Panc1 (cell line): ENCODE data around the gene GAS2. TPM values are rescaled to one million over a fixed set of nuclear protein-coding genes. Genes with fewer than 3 reads are reported as not detected.
"Not testable (repeated sequence)": the region's sequence is repeated elsewhere in the genome, so short reads cannot be mapped to it uniquely, and the experiment has no call there.

Source experiments
- ATAC-seq: fragments of 200-7000 bp; cut with Tn5 transposase; 2 replicates; pipeline ENCODE4 v1.9.1; 2020; ENCODE audit warnings: mild to moderate bottlenecking, moderate library complexity
- BruUV-seq: library from RNA; stranded (reverse); fragments of 400-500 nt; replicated peaks from 2 replicates; lab custom pipeline; 2021; lab: Mats Ljungman, UMichigan
- CTCF ChIA-PET: fragments of 300-600 bp; sonication (Branson Sonifier 250); formaldehyde crosslinking; loops from one replicate; lab custom pipeline; 2022; ENCODE audit warnings: antibody characterized with exemption; lab: Charles Lee
- POLR2A ChIA-PET: fragments of 300-600 bp; sonication (Branson Sonifier 250); formaldehyde crosslinking; loops from one replicate; lab custom pipeline; 2022; ENCODE audit warnings: antibody characterized with exemption; lab: Charles Lee
- DNase-seq: peaks from one replicate; pipeline ENCODE4 v3.0.0-alpha.2; 2010; ENCODE audit warnings: low read depth, low spot score
- H3K27ac ChIP-seq: 2 replicates; pipeline ENCODE4 v1.5.1; 2011; ENCODE audit warnings: mild to moderate bottlenecking, low read length, inconsistent platforms
- H3K27me3 ChIP-seq: fragments of 200-500 bp; sonication (Bioruptor generic); 2 replicates; pipeline ENCODE4 v1.6.0; 2014; ENCODE audit warnings: low read length, inconsistent platforms; ENCODE audit not compliant: control insufficient read depth, insufficient read depth
- H3K36me3 ChIP-seq: fragments of 200-500 bp; sonication (Bioruptor generic); 2 replicates; pipeline ENCODE4 v1.5.1; 2014; ENCODE audit warnings: inconsistent platforms, mild to moderate bottlenecking, low read length, moderate library complexity; ENCODE audit not compliant: control insufficient read depth, insufficient read depth
- H3K4me1 ChIP-seq: 2 replicates; pipeline ENCODE4 v1.5.1; 2011; ENCODE audit warnings: inconsistent platforms, mild to moderate bottlenecking, low read length, moderate library complexity; ENCODE audit not compliant: control insufficient read depth, insufficient read depth
- H3K4me3 ChIP-seq, 2 experiments: 2 replicates each; pipeline ENCODE4 v1.5.1; 2011 to 2012; ENCODE audit warnings: low read depth in 2 of 2, low read length in 2 of 2, mild to moderate bottlenecking in 2 of 2, inconsistent platforms in 1 of 2, moderate library complexity in 1 of 2
- H3K9me3 ChIP-seq: fragments of 200-500 bp; sonication (Bioruptor generic); 2 replicates; pipeline ENCODE4 v1.5.1; 2014; ENCODE audit warnings: low read depth, mild to moderate bottlenecking, inconsistent platforms, low read length, moderate library complexity; ENCODE audit not compliant: control insufficient read depth, insufficient read depth
- CTCF ChIP-seq: fragments of 450-650 bp; IDR thresholded peaks from 2 replicates; pipeline ENCODE4 v1.5.1; 2017; ENCODE audit warnings: mild to moderate bottlenecking
- POLR2AphosphoS5 ChIP-seq: IDR thresholded peaks from 2 replicates; pipeline ENCODE4 v1.6.1; 2012; ENCODE audit warnings: mild to moderate bottlenecking, low read depth, low read length, moderate library complexity
- REST ChIP-seq, 2 experiments: IDR thresholded peaks; 2 replicates each; pipeline ENCODE4 v1.6.1; 2011 to 2012; ENCODE audit warnings: low read depth in 2 of 2, control low read depth in 1 of 2, low read length in 1 of 2, mild to moderate bottlenecking in 1 of 2, moderate library complexity in 1 of 2; ENCODE audit not compliant: insufficient read depth in 1 of 2
- SIN3A ChIP-seq: IDR thresholded peaks from 2 replicates; pipeline ENCODE4 v1.6.1; 2012; ENCODE audit warnings: low read depth, mild to moderate bottlenecking, low read length, moderate library complexity, borderline replicate concordance; ENCODE audit not compliant: insufficient read depth
- TCF7L2 ChIP-seq: IDR thresholded peaks from 2 replicates; pipeline ENCODE4 v1.6.1; 2011; ENCODE audit warnings: mild to moderate bottlenecking, low read depth, low read length, inconsistent platforms
- in situ Hi-C: cut with HindIII; loops from 2 replicates; pipeline ENCODE4 v1.10.0; 2016; ENCODE audit warnings: low sequenced_read_pairs, low pct_unique_long_range_greater_than_20kb
- intact Hi-C: fragments of 100-400 bp; cut with micrococcal nuclease; formaldehyde crosslinking; loops from one replicate; pipeline ENCODE4 v1.10.0; 2022; ENCODE audit not compliant: unreplicated experiment
- total RNA-seq: library from RNA; stranded (reverse); gene quantifications from one replicate; pipeline ENCODE4 v1.2.1, GENCODE V29; 2021; ENCODE audit not compliant: unreplicated experiment

The GAS2 gene
- total RNA-seq, 1 experiment from 2014 or later = 0.87 TPM

GRCh38 chr11:22640862-22641261 is 25.5 kb upstream of the GAS2 start:
- BruUV-seq = no TSS peak
- ChIA-PET POLR2A (no interaction called here), CTCF (no interaction called here)

DNA sequence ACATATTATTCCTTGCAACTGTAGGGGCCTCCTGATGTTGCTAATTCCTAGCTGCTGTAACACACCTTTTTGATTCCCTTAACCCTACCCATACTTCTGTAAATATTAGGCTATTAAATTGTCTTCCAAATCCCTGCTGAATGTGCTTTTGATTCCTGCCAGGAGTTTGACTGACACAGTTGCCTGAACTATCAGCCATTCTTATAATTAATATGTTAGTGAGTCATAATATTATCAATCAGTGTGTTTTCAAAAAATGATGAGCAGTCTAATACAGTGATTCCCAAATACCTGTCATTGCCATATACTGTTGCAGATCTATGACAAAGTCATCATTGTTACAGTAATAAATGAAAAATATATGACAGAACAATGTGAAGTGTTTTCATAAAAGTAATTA is 24.9 kb upstream of the GAS2 start:
- Histone ChIP-seq H3K4me1 (no peaks in the 10 kb centered on the region), H3K27ac (no peak overlapping the region), H3K36me3 (no peaks in the 10 kb centered on the region), H3K27me3 (no peaks in the 10 kb centered on the region), H3K9me3 (no peaks in the 10 kb centered on the region), H3K4me3 (no peak overlapping the region)
- BruUV-seq = no TSS peak
- ATAC-seq (no peak), DNase-seq (no peak)
- ChIA-PET CTCF (no interaction called here), POLR2A (no interaction called here)
- intact Hi-C loops = no loop called here
- TF ChIP-seq TCF7L2 = no peak
- in situ Hi-C loops = no loop called here

More at GRCh38 chr11:22640862-22641261, 25.5 kb upstream of the GAS2 start:
- no peaks in the 10 kb centered on the region for H3K9me3 ChIP-seq
- no peak overlapping the region for H3K27ac ChIP-seq
- in situ Hi-C loops = no loop called here
- H3K4me1 ChIP-seq = no peaks in the 10 kb centered on the region
- no peaks in the 10 kb centered on the region for H3K36me3 ChIP-seq
- no peaks in the 10 kb centered on the region for H3K27me3 ChIP-seq
- H3K4me3 ChIP-seq = no peak overlapping the region
- ATAC-seq (no peak), DNase-seq (no peak)
- TF ChIP-seq TCF7L2 = no peak
- TF ChIP-seq POLR2AphosphoS5 = no peak
- TF ChIP-seq REST (IDR thresholded peaks at IDR 0.05; ENCODE audit: insufficient read depth in 1 of 2, low read depth in 2 of 2, low read length in 1 of 2) = no peak
- TF ChIP-seq CTCF = no peak
- TF ChIP-seq SIN3A = no peak
- intact Hi-C loops = no loop called here

GRCh38 chr11:22652346-22652745 is 14.1 kb upstream of the GAS2 start:
- in situ Hi-C loops, H3K27me3 ChIP-seq, H3K9me3 ChIP-seq, intact Hi-C loops, H3K4me3 ChIP-seq, DNase-seq, H3K36me3 ChIP-seq, H3K4me1 ChIP-seq, CTCF ChIA-PET, ATAC-seq, H3K27ac ChIP-seq, BruUV-seq, POLR2A ChIA-PET: not testable (repeated sequence)
